ENCODE measurements around the gene NPR1.
"Not testable (repeated sequence)": the region's sequence is repeated elsewhere in the genome, so short reads cannot be mapped to it uniquely, and the experiment has no call there.

The NPR1 gene

DNA sequence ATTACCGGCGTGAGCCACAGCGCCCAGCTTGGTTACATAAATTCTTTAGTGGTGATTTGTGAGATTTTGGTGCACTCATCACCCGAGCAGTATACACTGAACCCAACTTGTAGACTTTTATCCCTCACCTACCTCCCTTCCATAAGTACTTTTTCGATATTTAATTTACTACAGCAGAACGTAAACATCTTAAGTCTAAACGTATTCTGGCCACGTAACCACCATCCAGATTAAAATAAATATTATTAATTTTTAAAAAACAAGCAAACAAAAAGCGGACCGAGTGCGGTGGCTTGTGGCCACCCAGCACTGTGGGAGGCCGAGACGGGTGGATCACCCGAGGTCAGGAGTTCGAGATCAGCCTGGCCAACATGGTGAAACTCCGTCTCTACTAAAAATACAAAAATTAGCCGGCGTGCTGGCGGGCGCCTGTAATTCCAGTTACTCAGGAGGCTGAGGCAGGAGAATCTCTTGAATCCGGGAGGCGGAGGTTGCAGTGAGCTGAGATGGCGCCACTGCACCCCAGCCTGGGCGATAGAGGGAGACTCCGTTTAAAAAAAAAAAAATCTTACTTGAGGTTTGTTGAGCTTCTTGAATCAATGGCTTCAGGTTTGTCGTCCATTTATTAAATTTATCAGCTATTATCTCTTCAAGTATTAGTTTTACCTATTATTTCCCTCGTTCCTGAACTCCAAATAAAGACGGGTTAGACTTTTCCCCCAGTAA lies 6.7 kb upstream of the NPR1 start:
- H3K4me3 Mint-ChIP-seq, H3K9me3 Mint-ChIP-seq, H3K27me3 Mint-ChIP-seq: not testable (repeated sequence)
- Mint-ChIP-seq H3K27ac (ENCODE audit: low read depth) (peak overlapping the region; percentile 61), H3K4me1 (peaks cover 10% of the 10 kb centered on the region), H3K36me3 (ENCODE audit: insufficient read depth) (peaks cover 24% of the 10 kb centered on the region)
- DNase-seq (ENCODE audit: low spot score in 2 of 2) = peak; percentile 30 to 38
- ATAC-seq (replicated peaks; ENCODE audit: extremely low read depth, poor library complexity, severe bottlenecking) = peak; percentile 53

DNA sequence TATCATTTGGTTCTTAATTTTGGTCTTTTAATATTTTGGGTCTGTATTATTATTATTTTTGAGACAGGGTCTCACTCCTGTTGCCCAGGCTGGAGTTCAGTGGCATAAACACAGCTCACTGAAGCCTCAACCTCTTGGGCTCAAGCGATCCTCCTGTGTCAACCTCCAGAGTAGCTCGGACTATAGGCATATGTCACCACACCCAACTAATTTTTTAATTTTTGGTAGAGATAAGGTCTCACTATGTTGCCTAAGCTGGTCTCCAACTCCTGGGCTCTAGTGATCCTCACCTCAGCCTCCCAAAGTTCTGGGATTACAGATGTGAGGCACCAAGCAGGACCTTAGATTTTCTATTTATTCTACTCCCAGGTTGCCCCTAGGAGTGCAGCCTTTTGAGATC lies 5.0 kb upstream of the NPR1 start:
- H3K27ac Mint-ChIP-seq (ENCODE audit: low read depth) = no peak overlapping the region

DNA sequence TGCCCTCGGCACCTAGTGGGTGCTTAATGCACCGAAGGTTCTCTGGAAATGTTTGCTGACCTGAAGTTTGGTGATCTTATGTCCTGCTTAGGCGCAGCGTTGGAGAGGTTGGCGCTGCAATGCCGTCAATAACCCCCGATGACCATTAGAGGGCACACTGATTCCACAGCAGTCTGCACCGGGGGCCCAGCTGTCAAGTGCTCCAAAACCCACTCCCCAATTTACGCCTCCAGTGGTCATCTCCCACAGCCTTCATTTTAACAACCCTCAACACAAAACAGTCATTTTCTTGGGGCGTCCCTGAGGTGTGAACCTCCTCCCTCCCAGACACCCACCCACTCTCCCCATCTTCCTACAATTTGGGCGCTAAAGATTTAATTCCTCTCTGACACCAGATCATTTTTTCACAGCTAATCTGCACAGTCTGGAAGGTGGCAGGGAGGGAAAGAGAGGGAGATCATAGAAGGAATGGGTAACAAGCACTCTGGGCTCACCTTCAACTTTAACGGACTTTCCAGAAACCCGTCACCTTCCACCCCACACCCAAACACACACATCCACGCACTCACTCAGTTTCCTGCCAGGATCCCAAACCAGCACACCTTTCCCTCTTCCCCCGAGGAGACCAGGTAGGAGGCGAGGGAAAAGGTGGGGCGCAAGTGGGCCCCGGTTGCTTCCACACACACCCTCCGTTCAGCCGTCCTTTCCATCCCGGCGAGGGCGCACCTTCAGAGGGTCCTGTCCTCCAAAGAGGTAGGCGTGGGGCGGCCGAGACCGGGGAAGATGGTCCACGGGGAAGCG lies 570 bp upstream of the NPR1 start:
- peaks cover 27% of the 10 kb centered on the region for H3K4me1 Mint-ChIP-seq
- no peaks in the 10 kb centered on the region for H3K9me3 Mint-ChIP-seq
- DNase-seq (ENCODE audit: low spot score in 2 of 2) = peak in 1 of 2 donors; percentile 22
- peak overlapping the region; percentile 68 for H3K4me3 Mint-ChIP-seq
- ATAC-seq (replicated peaks; ENCODE audit: extremely low read depth, poor library complexity, severe bottlenecking) = peak; percentile 21
- H3K36me3 Mint-ChIP-seq (ENCODE audit: insufficient read depth) = peaks cover 2% of the 10 kb centered on the region
- H3K27me3 Mint-ChIP-seq = peaks cover 62% of the 10 kb centered on the region
- H3K27ac Mint-ChIP-seq (ENCODE audit: low read depth) = peak overlapping the region; percentile 87

More for the DNA sequence above, 5.0 kb upstream of the NPR1 start:
- ATAC-seq (replicated peaks; ENCODE audit: extremely low read depth, poor library complexity, severe bottlenecking) (no peak), DNase-seq (ENCODE audit: low spot score in 2 of 2) (no peak)
- H3K27me3 Mint-ChIP-seq = peaks cover 22% of the 10 kb centered on the region
- peak overlapping the region; percentile 41 for H3K4me3 Mint-ChIP-seq
- H3K36me3 Mint-ChIP-seq (ENCODE audit: insufficient read depth) = peaks cover 8% of the 10 kb centered on the region
- H3K9me3 Mint-ChIP-seq = no peaks in the 10 kb centered on the region
- peaks cover 12% of the 10 kb centered on the region for H3K4me1 Mint-ChIP-seq

DNA sequence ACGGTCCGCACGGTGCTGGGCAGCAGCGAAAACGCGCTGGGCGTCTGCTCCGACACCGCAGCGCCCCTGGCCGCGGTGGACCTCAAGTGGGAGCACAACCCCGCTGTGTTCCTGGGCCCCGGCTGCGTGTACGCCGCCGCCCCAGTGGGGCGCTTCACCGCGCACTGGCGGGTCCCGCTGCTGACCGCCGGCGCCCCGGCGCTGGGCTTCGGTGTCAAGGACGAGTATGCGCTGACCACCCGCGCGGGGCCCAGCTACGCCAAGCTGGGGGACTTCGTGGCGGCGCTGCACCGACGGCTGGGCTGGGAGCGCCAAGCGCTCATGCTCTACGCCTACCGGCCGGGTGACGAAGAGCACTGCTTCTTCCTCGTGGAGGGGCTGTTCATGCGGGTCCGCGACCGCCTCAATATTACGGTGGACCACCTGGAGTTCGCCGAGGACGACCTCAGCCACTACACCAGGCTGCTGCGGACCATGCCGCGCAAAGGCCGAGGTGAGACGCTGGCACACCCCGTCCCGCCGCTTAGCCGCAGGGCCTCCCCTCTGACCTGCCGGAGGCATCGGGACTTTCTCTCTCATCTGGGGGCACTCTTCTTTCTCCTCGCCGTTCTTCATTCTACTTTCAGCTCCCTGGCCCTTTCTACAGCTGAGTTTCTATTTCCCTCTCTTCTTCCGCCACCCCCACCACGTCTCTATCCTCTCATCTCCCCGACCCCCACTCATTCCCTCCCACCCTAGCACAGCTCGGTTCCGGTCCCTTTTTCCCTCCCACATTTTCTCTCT lies 1.0 kb downstream of the NPR1 start:
- Mint-ChIP-seq H3K4me3 (peak overlapping the region; percentile 68), H3K9me3 (no peaks in the 10 kb centered on the region), H3K27me3 (peaks cover 78% of the 10 kb centered on the region), H3K27ac (ENCODE audit: low read depth) (no peak overlapping the region), H3K36me3 (ENCODE audit: insufficient read depth) (no peaks in the 10 kb centered on the region), H3K4me1 (peaks cover 27% of the 10 kb centered on the region)
- peak; percentile 45 for ATAC-seq (replicated peaks; ENCODE audit: extremely low read depth, poor library complexity, severe bottlenecking)
- DNase-seq (ENCODE audit: low spot score in 2 of 2) = peak in 1 of 2 donors; percentile 19

DNA sequence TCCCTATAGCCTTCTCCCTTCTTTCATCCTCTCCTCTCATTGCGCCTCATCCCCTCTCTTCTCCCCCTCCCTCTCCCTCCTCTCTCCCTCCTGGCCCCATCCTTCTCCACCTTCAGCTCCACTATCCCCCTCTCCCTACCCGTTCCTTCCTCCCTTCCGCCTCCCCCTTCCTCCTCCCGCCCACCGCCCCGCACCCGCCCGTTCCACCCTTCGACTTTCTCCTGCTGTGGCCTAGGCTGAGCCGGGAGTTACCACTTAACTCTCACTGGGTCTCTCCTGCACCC lies 1.6 kb downstream of the NPR1 start:
- DNase-seq (ENCODE audit: low spot score in 2 of 2) (no peak), ATAC-seq (replicated peaks; ENCODE audit: extremely low read depth, poor library complexity, severe bottlenecking) (no peak)
- no peak overlapping the region for H3K27ac Mint-ChIP-seq (ENCODE audit: low read depth)
- peak overlapping the region; percentile 68 for H3K4me3 Mint-ChIP-seq
- peaks cover 81% of the 10 kb centered on the region for H3K27me3 Mint-ChIP-seq
- H3K9me3 Mint-ChIP-seq = no peaks in the 10 kb centered on the region
- peaks cover 27% of the 10 kb centered on the region for H3K4me1 Mint-ChIP-seq
- no peaks in the 10 kb centered on the region for H3K36me3 Mint-ChIP-seq (ENCODE audit: insufficient read depth)

DNA sequence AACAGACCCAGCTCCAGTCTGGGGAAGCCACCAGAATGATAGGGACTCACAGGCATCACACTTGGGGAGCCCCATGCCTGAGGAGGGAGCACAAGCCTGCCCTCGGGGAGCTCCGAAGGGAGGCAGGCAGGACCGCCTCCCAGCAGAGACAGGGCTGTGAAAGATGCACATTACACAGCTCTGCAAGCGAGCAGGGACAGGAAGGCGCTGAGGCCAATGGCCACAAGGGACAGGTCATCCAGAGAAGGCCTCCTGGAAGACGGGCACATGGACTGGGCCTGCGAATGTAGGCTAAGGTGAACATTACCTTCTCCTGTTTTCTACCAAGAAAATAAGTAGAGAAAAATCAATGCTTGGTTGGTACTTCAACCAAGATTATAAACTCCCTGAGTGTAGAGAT lies 4.2 kb downstream of the NPR1 start:
- H3K9me3 Mint-ChIP-seq = no peaks in the 10 kb centered on the region
- no peak overlapping the region for H3K4me3 Mint-ChIP-seq
- DNase-seq (ENCODE audit: low spot score in 2 of 2) = no peak
- no peak overlapping the region for H3K27ac Mint-ChIP-seq (ENCODE audit: low read depth)
- peaks cover 23% of the 10 kb centered on the region for H3K4me1 Mint-ChIP-seq
- H3K36me3 Mint-ChIP-seq (ENCODE audit: insufficient read depth) = no peaks in the 10 kb centered on the region
- H3K27me3 Mint-ChIP-seq = peaks cover 85% of the 10 kb centered on the region
- ATAC-seq (replicated peaks; ENCODE audit: extremely low read depth, poor library complexity, severe bottlenecking) = no peak

DNA sequence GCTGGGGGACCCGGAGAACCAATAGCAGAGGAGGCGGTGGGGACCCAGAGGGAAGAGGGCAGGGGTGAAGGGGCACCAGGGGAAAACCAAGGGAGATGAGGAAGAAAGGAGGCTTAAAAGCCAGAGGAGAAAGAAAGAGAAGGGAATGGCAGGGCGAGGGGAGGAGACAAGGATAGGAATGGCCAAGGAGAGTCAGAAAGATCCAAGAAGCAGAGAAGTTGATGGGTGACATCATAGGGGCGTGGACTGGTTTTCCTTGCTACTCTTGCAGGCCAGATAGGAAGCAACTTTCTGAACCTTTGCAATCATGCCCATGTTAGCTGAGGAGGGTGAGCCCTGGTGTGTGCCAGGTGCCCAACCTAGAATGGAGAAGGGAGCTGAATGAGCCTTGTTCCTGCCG lies 5.4 kb downstream of the NPR1 start:
- peaks cover 85% of the 10 kb centered on the region for H3K27me3 Mint-ChIP-seq
- H3K9me3 Mint-ChIP-seq = no peaks in the 10 kb centered on the region
- ATAC-seq (replicated peaks; ENCODE audit: extremely low read depth, poor library complexity, severe bottlenecking) = no peak
- H3K27ac Mint-ChIP-seq (ENCODE audit: low read depth) = no peak overlapping the region
- H3K4me1 Mint-ChIP-seq = peaks cover 12% of the 10 kb centered on the region
- no peaks in the 10 kb centered on the region for H3K36me3 Mint-ChIP-seq (ENCODE audit: insufficient read depth)
- no peak for DNase-seq (ENCODE audit: low spot score in 2 of 2)
- H3K4me3 Mint-ChIP-seq = no peak overlapping the region

DNA sequence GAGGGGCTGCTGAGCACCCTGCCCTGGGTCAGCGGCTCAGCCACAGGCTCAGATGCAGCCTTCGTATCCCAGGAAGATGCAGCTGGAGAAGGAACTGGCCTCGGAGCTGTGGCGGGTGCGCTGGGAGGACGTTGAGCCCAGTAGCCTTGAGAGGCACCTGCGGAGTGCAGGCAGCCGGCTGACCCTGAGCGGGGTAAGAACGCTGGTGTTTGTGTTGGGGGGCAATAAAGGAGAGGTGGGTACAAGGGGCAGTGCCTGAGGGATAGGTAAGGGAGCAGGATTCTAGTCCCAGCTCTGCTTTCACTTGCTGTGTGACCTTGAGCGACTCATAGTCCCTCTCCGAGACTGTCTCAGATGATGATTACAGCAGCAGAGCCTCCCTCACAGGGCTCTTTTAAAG lies 6.4 kb downstream of the NPR1 start:
- no peak for DNase-seq (ENCODE audit: low spot score in 2 of 2)

DNA sequence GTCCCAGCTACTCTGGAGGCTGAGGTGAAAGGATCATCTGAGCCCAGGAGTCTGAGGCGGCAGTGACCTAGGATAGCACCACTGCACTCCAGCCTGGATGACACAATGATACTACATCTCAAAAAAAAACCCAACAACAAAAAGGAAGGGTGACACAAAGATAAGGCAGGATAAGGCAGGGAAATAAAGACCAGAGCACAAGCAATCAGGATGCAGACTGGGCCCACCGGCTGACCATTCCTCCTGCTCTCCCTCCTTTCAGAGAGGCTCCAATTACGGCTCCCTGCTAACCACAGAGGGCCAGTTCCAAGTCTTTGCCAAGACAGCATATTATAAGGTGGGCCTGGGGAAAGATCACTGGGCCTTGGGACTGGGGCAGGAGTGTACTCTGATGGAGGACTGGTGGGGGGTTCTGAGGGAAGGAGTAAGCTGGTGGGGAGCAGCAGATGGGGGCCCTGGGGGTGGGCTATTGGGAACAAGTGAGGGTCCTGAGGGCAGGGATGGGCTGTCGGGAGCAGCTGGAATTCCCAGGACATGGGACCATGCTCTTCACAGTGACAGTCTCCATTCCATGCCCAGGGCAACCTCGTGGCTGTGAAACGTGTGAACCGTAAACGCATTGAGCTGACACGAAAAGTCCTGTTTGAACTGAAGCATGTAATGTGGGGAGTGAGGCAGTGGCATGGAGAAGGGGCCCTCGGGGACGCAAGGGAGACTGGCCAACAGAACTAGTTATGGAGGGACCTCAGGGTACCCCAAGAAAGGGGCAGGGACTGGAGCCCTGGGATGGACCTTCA lies 7.3 kb downstream of the NPR1 start:
- Mint-ChIP-seq H3K4me1 (no peaks in the 10 kb centered on the region), H3K36me3 (ENCODE audit: insufficient read depth) (no peaks in the 10 kb centered on the region), H3K27ac (ENCODE audit: low read depth) (no peak overlapping the region), H3K9me3 (no peaks in the 10 kb centered on the region), H3K27me3 (peaks cover 70% of the 10 kb centered on the region), H3K4me3 (no peak overlapping the region)
- ATAC-seq (replicated peaks; ENCODE audit: extremely low read depth, poor library complexity, severe bottlenecking) (no peak), DNase-seq (ENCODE audit: low spot score in 2 of 2) (no peak)

More for the DNA sequence above, 6.4 kb downstream of the NPR1 start:
- no peak for ATAC-seq (replicated peaks; ENCODE audit: extremely low read depth, poor library complexity, severe bottlenecking)
- Mint-ChIP-seq H3K36me3 (ENCODE audit: insufficient read depth) (no peaks in the 10 kb centered on the region), H3K27ac (ENCODE audit: low read depth) (no peak overlapping the region), H3K27me3 (peaks cover 79% of the 10 kb centered on the region), H3K9me3 (no peaks in the 10 kb centered on the region), H3K4me3 (no peak overlapping the region), H3K4me1 (peaks cover 7% of the 10 kb centered on the region)

DNA sequence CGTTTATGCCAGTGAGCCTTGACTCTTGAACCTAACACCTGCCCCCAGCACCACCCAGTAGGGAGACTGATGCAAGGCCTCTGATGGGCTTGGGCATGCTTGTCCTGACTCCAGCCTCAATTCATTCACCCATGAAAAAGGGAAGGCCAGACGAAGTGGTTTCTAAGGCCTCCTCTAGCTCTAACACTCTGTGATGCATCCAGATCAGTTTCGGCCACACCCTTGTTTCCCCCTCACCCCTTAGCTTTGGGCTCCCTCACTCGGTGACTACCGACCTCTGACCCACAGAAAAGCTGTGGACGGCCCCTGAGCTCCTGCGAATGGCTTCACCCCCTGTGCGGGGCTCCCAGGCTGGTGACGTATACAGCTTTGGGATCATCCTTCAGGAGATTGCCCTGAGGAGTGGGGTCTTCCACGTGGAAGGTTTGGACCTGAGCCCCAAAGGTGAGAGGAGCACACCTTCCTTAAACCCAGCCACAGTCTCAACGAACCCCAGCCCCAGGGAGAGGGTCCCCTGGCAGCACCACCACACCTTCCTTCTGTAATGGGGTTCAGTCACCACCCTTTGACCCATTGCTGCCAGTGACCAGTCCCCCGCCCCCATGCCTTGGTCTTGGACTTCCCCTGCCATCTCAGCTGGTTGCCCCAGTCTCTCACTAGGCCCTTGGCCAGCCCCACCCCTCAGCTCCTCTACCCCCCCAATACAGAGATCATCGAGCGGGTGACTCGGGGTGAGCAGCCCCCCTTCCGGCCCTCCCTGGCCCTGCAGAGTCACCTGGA lies 9.0 kb downstream of the NPR1 start:
- DNase-seq (ENCODE audit: low spot score in 2 of 2) = no peak
- ATAC-seq (replicated peaks; ENCODE audit: extremely low read depth, poor library complexity, severe bottlenecking) = no peak
- Mint-ChIP-seq H3K4me1 (no peaks in the 10 kb centered on the region), H3K36me3 (ENCODE audit: insufficient read depth) (no peaks in the 10 kb centered on the region), H3K4me3 (no peak overlapping the region), H3K9me3 (no peaks in the 10 kb centered on the region), H3K27me3 (peaks cover 53% of the 10 kb centered on the region), H3K27ac (ENCODE audit: low read depth) (no peak overlapping the region)

DNA sequence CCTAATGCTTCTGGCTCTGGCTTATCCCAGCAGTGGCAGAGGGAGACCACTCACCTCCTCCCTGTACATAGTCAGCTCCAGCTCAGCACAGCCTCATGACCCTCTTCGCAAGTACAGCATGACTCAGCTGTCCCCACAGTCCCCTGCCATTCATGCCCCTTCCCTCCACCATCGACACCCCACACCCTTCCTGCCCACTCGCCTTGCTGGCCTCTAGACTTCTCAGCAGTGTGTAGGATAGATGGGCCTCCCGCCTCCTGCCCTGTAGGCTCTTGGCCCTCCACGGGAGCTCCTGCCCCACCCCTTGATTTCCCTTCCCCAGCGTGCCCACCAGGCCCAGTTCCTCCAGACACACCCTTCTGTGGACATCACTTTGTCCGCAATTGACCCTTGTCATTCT lies 9.8 kb downstream of the NPR1 start:
- no peak overlapping the region for H3K4me3 Mint-ChIP-seq
- no peak overlapping the region for H3K27ac Mint-ChIP-seq (ENCODE audit: low read depth)
- ATAC-seq (replicated peaks; ENCODE audit: extremely low read depth, poor library complexity, severe bottlenecking) (no peak), DNase-seq (ENCODE audit: low spot score in 2 of 2) (no peak)
- peaks cover 45% of the 10 kb centered on the region for H3K27me3 Mint-ChIP-seq
- no peaks in the 10 kb centered on the region for H3K4me1 Mint-ChIP-seq
- H3K9me3 Mint-ChIP-seq = no peaks in the 10 kb centered on the region
- H3K36me3 Mint-ChIP-seq (ENCODE audit: insufficient read depth) = no peaks in the 10 kb centered on the region
